HEK293 (cell line): ENCODE data around the gene DKK3.

Source experiments
- CTCF ChIA-PET: fragments of 350-600 bp; formaldehyde crosslinking; extraction: SDS; loops from one replicate; lab custom pipeline; 2021; ENCODE audit warnings: antibody characterized with exemption; lab: Yijun Ruan, JAX
- POLR2A ChIA-PET: fragments of 300-600 bp; formaldehyde crosslinking; extraction: SDS; loops from one replicate; lab custom pipeline; 2020; ENCODE audit warnings: antibody characterized with exemption, inconsistent platforms; lab: Yijun Ruan, JAX
- H3K27ac ChIP-seq: fragments of 200-500 bp; sonication (Bioruptor generic); 2 replicates; pipeline ENCODE4 v1.5.1; 2014; ENCODE audit warnings: low read depth, low read length, control low read depth, inconsistent platforms; ENCODE audit errors: extremely low read depth
- H3K36me3 ChIP-seq, 2 experiments: fragments of 200-500 bp in 1 of 2; sonication (Bioruptor generic) in 1 of 2; 1 replicate in 1 of 2; 2 replicates in 1 of 2; pipeline ENCODE4 v1.5.1; 2014 to 2017; ENCODE audit warnings: inconsistent platforms in 2 of 2, low read length in 2 of 2; ENCODE audit not compliant: control insufficient read depth in 2 of 2, insufficient read depth in 1 of 2
- H3K4me1 ChIP-seq: fragments of 200-500 bp; sonication (Bioruptor generic); 2 replicates; pipeline ENCODE4 v1.5.1; 2014; ENCODE audit warnings: mild to moderate bottlenecking, low read length, inconsistent platforms; ENCODE audit not compliant: control insufficient read depth, insufficient read depth
- H3K4me3 ChIP-seq: 2 replicates; pipeline ENCODE4 v1.5.1; 2011; ENCODE audit warnings: low read depth, mild to moderate bottlenecking, control low read depth, low read length, moderate library complexity
- H3K9me3 ChIP-seq: fragments of 200-500 bp; sonication (Bioruptor generic); 2 replicates; pipeline ENCODE4 v1.5.1; 2014; ENCODE audit warnings: low read depth, low read length, inconsistent platforms; ENCODE audit not compliant: control insufficient read depth, insufficient read depth
- BCL11A ChIP-seq: fragments of 450-650 bp; formaldehyde crosslinking; IDR thresholded peaks from 2 replicates; pipeline ENCODE4 v1.5.1; 2016; ENCODE audit warnings: low read depth, missing biosample characterization, missing genetic modification characterization
- GFI1B ChIP-seq: fragments of 450-650 bp; formaldehyde crosslinking; IDR thresholded peaks from 2 replicates; pipeline ENCODE4 v1.5.1; 2016; ENCODE audit warnings: missing biosample characterization, missing genetic modification characterization
- KLF7 ChIP-seq: fragments of 450-650 bp; formaldehyde crosslinking; IDR thresholded peaks from 2 replicates; pipeline ENCODE4 v1.5.1; 2016; ENCODE audit warnings: missing biosample characterization, missing genetic modification characterization, borderline replicate concordance
- RBAK ChIP-seq: fragments of 450-650 bp; formaldehyde crosslinking; IDR thresholded peaks from 2 replicates; pipeline ENCODE4 v1.5.1; 2016; ENCODE audit warnings: missing biosample characterization, missing genetic modification characterization
- ZBTB48 ChIP-seq: fragments of 450-650 bp; formaldehyde crosslinking; IDR thresholded peaks from 2 replicates; pipeline ENCODE4 v1.5.1; 2016; ENCODE audit warnings: missing biosample characterization, missing genetic modification characterization
- ZFP3 ChIP-seq: fragments of 450-650 bp; formaldehyde crosslinking; IDR thresholded peaks from 2 replicates; pipeline ENCODE4 v1.5.1; 2016; ENCODE audit warnings: low read depth, missing biosample characterization, missing genetic modification characterization
- ZNF114 ChIP-seq: fragments of 450-650 bp; formaldehyde crosslinking; IDR thresholded peaks from 2 replicates; pipeline ENCODE4 v1.5.0; 2017; ENCODE audit warnings: missing biosample characterization, missing genetic modification characterization
- ZNF140 ChIP-seq: fragments of 450-650 bp; formaldehyde crosslinking; IDR thresholded peaks from 2 replicates; pipeline ENCODE4 v1.5.1; 2016; ENCODE audit warnings: missing biosample characterization, missing genetic modification characterization
- ZNF214 ChIP-seq: fragments of 450-650 bp; formaldehyde crosslinking; IDR thresholded peaks from 2 replicates; pipeline ENCODE4 v1.5.1; 2017; ENCODE audit warnings: missing biosample characterization, mild to moderate bottlenecking, missing genetic modification characterization, borderline replicate concordance
- ZNF221 ChIP-seq: fragments of 450-650 bp; formaldehyde crosslinking; IDR thresholded peaks from 2 replicates; pipeline ENCODE4 v1.5.1; 2017; ENCODE audit warnings: missing biosample characterization, missing genetic modification characterization, borderline replicate concordance
- ZNF223 ChIP-seq: fragments of 450-650 bp; formaldehyde crosslinking; IDR thresholded peaks from 2 replicates; pipeline ENCODE4 v1.5.1; 2016; ENCODE audit warnings: missing biosample characterization, missing genetic modification characterization
- ZNF292 ChIP-seq: fragments of 450-650 bp; formaldehyde crosslinking; IDR thresholded peaks from 2 replicates; pipeline ENCODE4 v1.5.1; 2016; ENCODE audit warnings: low read depth, missing biosample characterization, missing genetic modification characterization, borderline replicate concordance
- ZNF37A ChIP-seq: fragments of 450-650 bp; IDR thresholded peaks from 2 replicates; pipeline ENCODE4 v1.5.1; 2018; ENCODE audit warnings: missing biosample characterization, missing genetic modification characterization
- ZNF529 ChIP-seq: fragments of 450-650 bp; formaldehyde crosslinking; IDR thresholded peaks from 2 replicates; pipeline ENCODE4 v1.5.1; 2017; ENCODE audit warnings: missing genetic modification characterization, missing biosample characterization; ENCODE audit not compliant: insufficient replicate concordance
- ZNF544 ChIP-seq: fragments of 450-650 bp; formaldehyde crosslinking; IDR thresholded peaks from 2 replicates; pipeline ENCODE4 v1.5.0; 2017; ENCODE audit warnings: missing biosample characterization, missing genetic modification characterization
- ZNF548 ChIP-seq: fragments of 450-650 bp; formaldehyde crosslinking; IDR thresholded peaks from 2 replicates; pipeline ENCODE4 v1.5.1; 2016; ENCODE audit warnings: missing biosample characterization, missing genetic modification characterization
- ZNF596 ChIP-seq: fragments of 450-650 bp; IDR thresholded peaks from 2 replicates; pipeline ENCODE4 v1.5.0; 2018; ENCODE audit warnings: missing biosample characterization, mild to moderate bottlenecking, missing genetic modification characterization, moderate library complexity
- ZNF701 ChIP-seq: fragments of 450-650 bp; formaldehyde crosslinking; IDR thresholded peaks from 2 replicates; pipeline ENCODE4 v1.5.1; 2016; ENCODE audit warnings: missing biosample characterization, missing genetic modification characterization
- ZNF747 ChIP-seq: fragments of 450-650 bp; formaldehyde crosslinking; IDR thresholded peaks from 2 replicates; pipeline ENCODE4 v1.5.1; 2016; ENCODE audit warnings: missing biosample characterization, missing genetic modification characterization
- ZNF791 ChIP-seq: fragments of 450-650 bp; formaldehyde crosslinking; IDR thresholded peaks from 2 replicates; pipeline ENCODE4 v1.5.1; 2016; ENCODE audit warnings: missing biosample characterization, missing genetic modification characterization
- ZNF792 ChIP-seq: fragments of 450-650 bp; formaldehyde crosslinking; IDR thresholded peaks from 2 replicates; pipeline ENCODE4 v1.5.1; 2016; ENCODE audit warnings: missing biosample characterization, missing genetic modification characterization
- TF ChIP-seq, protein P1 (sequence below): fragments of 450-650 bp; formaldehyde crosslinking; IDR thresholded peaks from 2 replicates; pipeline ENCODE4 v1.5.1; 2016; ENCODE audit warnings: missing biosample characterization, missing genetic modification characterization, borderline replicate concordance

Gene DKK3

GRCh38 chr11:12001186-12001585 lies 7.2 kb downstream of the DKK3 start (continued):
- TF ChIP-seq ZNF223 (tag by site-specific recombination) (no peak), ZFP3 (no peak), ZNF37A (tag by site-specific recombination) (no peak), ZNF791 (tag by site-specific recombination) (no peak), ZNF747 (no peak), ZBTB48 (no peak), GFI1B (tag by site-specific recombination) (no peak), ZNF214 (tag by site-specific recombination) (no peak), ZNF596 (no peak), ZNF292 (tag by site-specific recombination) (no peak)

DNA sequence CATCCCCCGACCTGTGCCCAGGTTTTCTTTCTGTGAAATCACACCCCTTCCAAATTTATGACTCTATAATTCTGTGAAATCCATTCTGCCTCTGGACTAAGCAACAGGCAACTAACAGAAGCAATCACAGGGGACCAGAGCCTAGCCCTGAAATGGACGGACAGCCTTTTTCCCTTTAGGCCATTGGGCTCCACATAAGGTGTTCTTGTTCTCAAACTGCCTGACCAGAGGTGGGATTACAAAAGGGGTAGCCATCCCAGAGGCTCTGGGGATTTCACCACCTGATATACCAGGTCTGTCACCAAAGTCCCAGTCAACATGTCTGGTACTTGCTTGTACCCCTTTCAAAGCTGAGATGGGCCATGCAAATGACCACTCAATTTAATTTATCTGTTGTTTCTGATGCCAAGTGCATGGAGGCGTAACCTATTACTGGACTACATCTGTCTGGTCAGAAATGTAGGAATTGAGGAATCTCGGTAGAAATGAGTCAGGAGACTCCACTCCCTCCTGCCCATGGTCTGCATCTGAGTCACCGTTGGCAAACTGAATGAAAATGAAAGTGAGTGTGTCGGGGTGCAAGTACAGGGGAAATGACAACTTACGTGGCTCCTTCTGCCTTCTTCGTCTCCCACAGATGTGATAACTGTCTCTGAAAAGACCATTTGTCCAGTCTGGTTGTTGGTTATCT lies 10.2 kb downstream of the DKK3 start:
- Histone ChIP-seq H3K4me3 (no peak overlapping the region), H3K36me3 (peaks cover 0 to 4% of the 10 kb centered on the region in 2 experiments; a peak in 1 of 3 replicates), H3K27ac (no peak overlapping the region), H3K9me3 (no peaks in the 10 kb centered on the region), H3K4me1 (no peaks in the 10 kb centered on the region)
- ChIA-PET POLR2A (no interaction called here), CTCF (no interaction called here)
- TF ChIP-seq KLF7 (tag by site-specific recombination), result no peak
- no peak for TF ChIP-seq ZNF140 (tag by site-specific recombination)
- no peak for TF ChIP-seq RBAK (tag by site-specific recombination)
- no peak for TF ChIP-seq ZNF548 (tag by site-specific recombination)
- TF ChIP-seq ZNF701 (tag by site-specific recombination), result no peak
- no peak for TF ChIP-seq ZNF221 (tag by site-specific recombination)
- no peak for TF ChIP-seq ZNF114
- TF ChIP-seq, protein P1, sequence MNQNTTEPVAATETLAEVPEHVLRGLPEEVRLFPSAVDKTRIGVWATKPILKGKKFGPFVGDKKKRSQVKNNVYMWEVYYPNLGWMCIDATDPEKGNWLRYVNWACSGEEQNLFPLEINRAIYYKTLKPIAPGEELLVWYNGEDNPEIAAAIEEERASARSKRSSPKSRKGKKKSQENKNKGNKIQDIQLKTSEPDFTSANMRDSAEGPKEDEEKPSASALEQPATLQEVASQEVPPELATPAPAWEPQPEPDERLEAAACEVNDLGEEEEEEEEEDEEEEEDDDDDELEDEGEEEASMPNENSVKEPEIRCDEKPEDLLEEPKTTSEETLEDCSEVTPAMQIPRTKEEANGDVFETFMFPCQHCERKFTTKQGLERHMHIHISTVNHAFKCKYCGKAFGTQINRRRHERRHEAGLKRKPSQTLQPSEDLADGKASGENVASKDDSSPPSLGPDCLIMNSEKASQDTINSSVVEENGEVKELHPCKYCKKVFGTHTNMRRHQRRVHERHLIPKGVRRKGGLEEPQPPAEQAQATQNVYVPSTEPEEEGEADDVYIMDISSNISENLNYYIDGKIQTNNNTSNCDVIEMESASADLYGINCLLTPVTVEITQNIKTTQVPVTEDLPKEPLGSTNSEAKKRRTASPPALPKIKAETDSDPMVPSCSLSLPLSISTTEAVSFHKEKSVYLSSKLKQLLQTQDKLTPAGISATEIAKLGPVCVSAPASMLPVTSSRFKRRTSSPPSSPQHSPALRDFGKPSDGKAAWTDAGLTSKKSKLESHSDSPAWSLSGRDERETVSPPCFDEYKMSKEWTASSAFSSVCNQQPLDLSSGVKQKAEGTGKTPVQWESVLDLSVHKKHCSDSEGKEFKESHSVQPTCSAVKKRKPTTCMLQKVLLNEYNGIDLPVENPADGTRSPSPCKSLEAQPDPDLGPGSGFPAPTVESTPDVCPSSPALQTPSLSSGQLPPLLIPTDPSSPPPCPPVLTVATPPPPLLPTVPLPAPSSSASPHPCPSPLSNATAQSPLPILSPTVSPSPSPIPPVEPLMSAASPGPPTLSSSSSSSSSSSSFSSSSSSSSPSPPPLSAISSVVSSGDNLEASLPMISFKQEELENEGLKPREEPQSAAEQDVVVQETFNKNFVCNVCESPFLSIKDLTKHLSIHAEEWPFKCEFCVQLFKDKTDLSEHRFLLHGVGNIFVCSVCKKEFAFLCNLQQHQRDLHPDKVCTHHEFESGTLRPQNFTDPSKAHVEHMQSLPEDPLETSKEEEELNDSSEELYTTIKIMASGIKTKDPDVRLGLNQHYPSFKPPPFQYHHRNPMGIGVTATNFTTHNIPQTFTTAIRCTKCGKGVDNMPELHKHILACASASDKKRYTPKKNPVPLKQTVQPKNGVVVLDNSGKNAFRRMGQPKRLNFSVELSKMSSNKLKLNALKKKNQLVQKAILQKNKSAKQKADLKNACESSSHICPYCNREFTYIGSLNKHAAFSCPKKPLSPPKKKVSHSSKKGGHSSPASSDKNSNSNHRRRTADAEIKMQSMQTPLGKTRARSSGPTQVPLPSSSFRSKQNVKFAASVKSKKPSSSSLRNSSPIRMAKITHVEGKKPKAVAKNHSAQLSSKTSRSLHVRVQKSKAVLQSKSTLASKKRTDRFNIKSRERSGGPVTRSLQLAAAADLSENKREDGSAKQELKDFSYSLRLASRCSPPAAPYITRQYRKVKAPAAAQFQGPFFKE (tag by site-specific recombination), result no peak

DNA sequence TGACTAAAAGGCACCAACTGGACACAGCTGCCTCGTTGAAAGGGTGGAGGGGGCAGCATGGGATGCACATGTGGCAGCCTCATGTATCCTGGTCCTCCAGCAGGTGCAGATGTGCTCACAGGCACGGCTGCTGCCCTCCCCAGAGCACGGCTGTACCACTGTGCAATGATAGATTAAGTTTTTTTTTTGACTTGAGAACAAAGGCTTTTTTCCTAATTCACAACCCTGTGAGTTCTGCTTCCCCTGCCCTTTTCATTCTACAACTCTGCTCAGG lies 11.4 kb downstream of the DKK3 start:
- Histone ChIP-seq H3K4me3 (no peak overlapping the region), H3K27ac (no peak overlapping the region), H3K36me3 (peaks cover 0 to 4% of the 10 kb centered on the region in 2 experiments; a peak in 1 of 3 replicates), H3K4me1 (no peaks in the 10 kb centered on the region), H3K9me3 (no peaks in the 10 kb centered on the region)
- CTCF ChIA-PET, result no interaction called here
- POLR2A ChIA-PET, result no interaction called here
- TF ChIP-seq ZNF544 (tag by site-specific recombination) (no peak), ZNF529 (tag by site-specific recombination) (no peak), BCL11A (tag by site-specific recombination) (no peak), ZNF792 (no peak), ZNF140 (tag by site-specific recombination) (no peak)
